ENCODE results near the gene MACROH2A1.

- no peak for TF ChIP-seq CTCF (IDR thresholded peaks at IDR 0.05 in 2 of 3, conservative IDR thresholded peaks at IDR 0.05 in 1 of 3; ENCODE audit: control insufficient read depth in 2 of 3, extremely low read depth in 1 of 3, insufficient read depth in 1 of 3, low read depth in 3 of 3, low read length in 3 of 3)
- TF ChIP-seq BCL3 (IDR thresholded peaks at IDR 0.05; ENCODE audit: borderline replicate concordance, insufficient read depth, low read depth, low read length, poor library complexity, severe bottlenecking) = no peak
- no peak for TF ChIP-seq MXI1 (IDR thresholded peaks at IDR 0.05; ENCODE audit: low read depth, low read length)
- TF ChIP-seq ATF3 (IDR thresholded peaks at IDR 0.05; ENCODE audit: borderline replicate concordance, extremely low read depth, low read depth, low read length) = no peak
- TF ChIP-seq TAF1 (IDR thresholded peaks at IDR 0.05; ENCODE audit: borderline replicate concordance, low read depth, low read length) = no peak
- no peak for TF ChIP-seq SMC3 (IDR thresholded peaks at IDR 0.05; ENCODE audit: borderline replicate concordance, low read length)
- no peak for TF ChIP-seq FOXK2 (IDR thresholded peaks at IDR 0.05)
- TF ChIP-seq CHD1 (IDR thresholded peaks at IDR 0.05; ENCODE audit: low read depth, low read length) = no peak
- no peak for TF ChIP-seq EZH2 (IDR thresholded peaks at IDR 0.05; ENCODE audit: borderline replicate concordance, control insufficient read depth, low read depth, low read length)
- no peak for TF ChIP-seq POLR2A (IDR thresholded peaks at IDR 0.05; ENCODE audit: low read depth, low read length)
- no peak for TF ChIP-seq CEBPB (IDR thresholded peaks at IDR 0.05; ENCODE audit: borderline replicate concordance in 1 of 2, low read depth in 2 of 2, low read length in 2 of 2)
Observed at GRCh38 chr5:135360278-135361274, 38.5 kb downstream of the MACROH2A1 start.
